OCI-LY7 (cell line): ENCODE results near the gene UGT1A6. TPM values are rescaled to one million over a fixed set of nuclear protein-coding genes. Genes with fewer than 3 reads are reported as not detected.

Experiments used
- BruUV-seq: library from RNA; stranded (reverse); fragments of 400-500 nt; replicated peaks from 2 replicates; lab custom pipeline; 2021; lab: Mats Ljungman, UMichigan
- CTCF ChIA-PET: fragments of 300-600 bp; sonication (Branson Sonifier 250); formaldehyde crosslinking; loops from one replicate; lab custom pipeline; 2022; ENCODE audit warnings: antibody characterized with exemption; ENCODE audit not compliant: unreplicated experiment; lab: Charles Lee
- POLR2A ChIA-PET: fragments of 300-600 bp; sonication (Branson Sonifier 250); formaldehyde crosslinking; loops from one replicate; lab custom pipeline; 2022; ENCODE audit warnings: antibody characterized with exemption; lab: Charles Lee
- DNase-seq: peaks from one replicate; pipeline ENCODE4 v3.0.0-alpha.2; 2015; ENCODE audit warnings: low spot score
- H2AFZ ChIP-seq: fragments of 200-600 bp; sonication (generic), shearing (Covaris generic); 2 replicates; pipeline ENCODE4 v1.6.1; 2014; ENCODE audit warnings: mild to moderate bottlenecking, antibody characterized with exemption, low read length, moderate library complexity
- H3K27ac ChIP-seq: fragments of 200-600 bp; sonication (generic); 2 replicates; pipeline ENCODE4 v1.5.1; 2014; ENCODE audit warnings: mixed run types, low read depth, mild to moderate bottlenecking, moderate library complexity, low read length, inconsistent platforms; ENCODE audit not compliant: poor library complexity, severe bottlenecking
- H3K36me3 ChIP-seq: fragments of 200-600 bp; sonication (generic); 2 replicates; pipeline ENCODE4 v1.6.1; 2014; ENCODE audit warnings: mild to moderate bottlenecking, antibody characterized with exemption, low read length, moderate library complexity, mixed read lengths; ENCODE audit not compliant: insufficient read depth
- H3K4me1 ChIP-seq: fragments of 200-600 bp; sonication (generic); 2 replicates; pipeline ENCODE4 v1.5.1; 2014; ENCODE audit warnings: mild to moderate bottlenecking, low read length; ENCODE audit not compliant: insufficient read depth, poor library complexity, severe bottlenecking
- H3K4me2 ChIP-seq: fragments of 200-600 bp; sonication (generic); 2 replicates; pipeline ENCODE4 v1.6.1; 2014; ENCODE audit warnings: mild to moderate bottlenecking, low read length
- H3K4me3 ChIP-seq: fragments of 200-600 bp; sonication (generic); 2 replicates; pipeline ENCODE4 v1.5.1; 2014; ENCODE audit warnings: mild to moderate bottlenecking, low read depth, low read length; ENCODE audit not compliant: poor library complexity, severe bottlenecking
- H3K79me2 ChIP-seq: fragments of 200-600 bp; sonication (generic); 2 replicates; pipeline ENCODE4 v1.6.1; 2016; ENCODE audit warnings: low read depth, mild to moderate bottlenecking, low read length, moderate library complexity, mixed read lengths; ENCODE audit not compliant: insufficient read depth
- H3K9me2 ChIP-seq: fragments of 200-600 bp; sonication (generic); 2 replicates; pipeline ENCODE4 v1.6.1; 2016; ENCODE audit warnings: mild to moderate bottlenecking, low read length, mixed read lengths; ENCODE audit not compliant: insufficient read depth
- H3K9me3 ChIP-seq: fragments of 200-600 bp; sonication (generic); 2 replicates; pipeline ENCODE4 v1.6.1; 2014; ENCODE audit warnings: mild to moderate bottlenecking, mixed run types, low read length, mixed read lengths
- H4K20me1 ChIP-seq: fragments of 200-600 bp; sonication (generic); 2 replicates; pipeline ENCODE4 v1.6.1; 2014; ENCODE audit warnings: mild to moderate bottlenecking, antibody characterized with exemption, low read length, moderate library complexity, mixed read lengths; ENCODE audit not compliant: insufficient read depth
- CTCF ChIP-seq: fragments of 200-600 bp; sonication (generic); conservative IDR thresholded peaks from 2 replicates; pipeline ENCODE4 v1.5.1; 2014; ENCODE audit warnings: mild to moderate bottlenecking, antibody characterized with exemption, low read length, moderate library complexity, mixed read lengths
- EZH2phosphoT487 ChIP-seq: fragments of 200-600 bp; sonication (generic); IDR thresholded peaks from 2 replicates; pipeline ENCODE4 v1.6.1; 2018; ENCODE audit warnings: low read depth, borderline replicate concordance, mild to moderate bottlenecking, mixed run types, antibody characterized with exemption, low read length, moderate library complexity, mixed read lengths
- intact Hi-C: fragments of 100-400 bp; cut with micrococcal nuclease; formaldehyde crosslinking; loops from one replicate; pipeline ENCODE4 v1.10.0; 2022; ENCODE audit not compliant: unreplicated experiment
- total RNA-seq, 2 experiments: library from RNA; depleted of rRNA in 1 of 2; stranded (reverse); fragments of >200 nt in 1 of 2; shearing (Covaris generic) in 1 of 2; gene quantifications; 2 replicates each; pipeline ENCODE4 v1.2.3, GENCODE V29; 2014 to 2022

UGT1A6 gene
- total RNA-seq, 2 experiments from 2014 or later: not detected

- intact Hi-C loops: loop anchor here (5.0 kb wide), 1 partner anchor 120 kb away; no protein-coding TSS in a partner anchor
These were observed 20.0 kb downstream of the UGT1A6 start, which contains the start of gene UGT1A5 for GRCh38 chr2:233712611-233713261. UGT1A5 (plus strand) TSS chr2:233712907; CDS start chr2:233712992, 85 bp downstream.

GRCh38 chr2:233713262-233713615, 20.5 kb downstream of the UGT1A6 start:
- no peaks in the 10 kb centered on the region for H3K4me1 ChIP-seq
- no TSS peak for BruUV-seq
- no peaks in the 10 kb centered on the region for H3K79me2 ChIP-seq
- H3K27ac ChIP-seq: no peak overlapping the region
- H3K36me3 ChIP-seq: no peaks in the 10 kb centered on the region
- H3K9me2 ChIP-seq: no peaks in the 10 kb centered on the region
- no peaks in the 10 kb centered on the region for H3K9me3 ChIP-seq
- no peaks in the 10 kb centered on the region for H4K20me1 ChIP-seq
- ChIA-PET CTCF (no interaction called here), POLR2A (no interaction called here)
- no peak overlapping the region for H3K4me3 ChIP-seq
- no peak for TF ChIP-seq CTCF
- no peak for TF ChIP-seq EZH2phosphoT487
- H3K4me2 ChIP-seq: no peak overlapping the region
- DNase-seq: no peak
- intact Hi-C loops: loop anchor here (5.0 kb wide), 1 partner anchor 119 kb away; no protein-coding TSS in a partner anchor
- H2AFZ ChIP-seq: no peak overlapping the region

More at GRCh38 chr2:233712611-233713261, 20.0 kb downstream of the UGT1A6 start, which contains the start of gene UGT1A5:
- ChIA-PET POLR2A (no interaction called here), CTCF (no interaction called here)
- no peak within 1 kb of the TSS for H3K4me2 ChIP-seq
- no peaks in the 10 kb centered on the region for H3K36me3 ChIP-seq
- H3K9me3 ChIP-seq: no peaks in the 10 kb centered on the region
- no peak within 1 kb of the TSS for H3K4me3 ChIP-seq
- no peaks in the 10 kb centered on the region for H3K79me2 ChIP-seq
- TF ChIP-seq CTCF (no peak), EZH2phosphoT487 (no peak)
- no peak within 1 kb of the TSS for H2AFZ ChIP-seq
- no peak within 1 kb of the TSS for H3K27ac ChIP-seq
- H4K20me1 ChIP-seq: no peaks in the 10 kb centered on the region
- no peak for DNase-seq
- BruUV-seq: no TSS peak
- H3K4me1 ChIP-seq: no peaks in the 10 kb centered on the region
- no peaks in the 10 kb centered on the region for H3K9me2 ChIP-seq

- ChIA-PET CTCF (no interaction called here), POLR2A (no interaction called here)
- no peaks in the 10 kb centered on the region for H3K9me2 ChIP-seq
- H3K4me1 ChIP-seq: no peaks in the 10 kb centered on the region
- H2AFZ ChIP-seq: no peak overlapping the region
- BruUV-seq: no TSS peak
- H3K9me3 ChIP-seq: no peaks in the 10 kb centered on the region
- no peaks in the 10 kb centered on the region for H3K36me3 ChIP-seq
- no peak for DNase-seq
- no peaks in the 10 kb centered on the region for H4K20me1 ChIP-seq
- H3K79me2 ChIP-seq: no peaks in the 10 kb centered on the region
- intact Hi-C loops: loop anchor here (5.0 kb wide), 1 partner anchor 118 kb away; no protein-coding TSS in a partner anchor
- TF ChIP-seq EZH2phosphoT487: no peak
- TF ChIP-seq CTCF: no peak
- no peak overlapping the region for H3K4me3 ChIP-seq
- no peak overlapping the region for H3K27ac ChIP-seq
- no peak overlapping the region for H3K4me2 ChIP-seq
These were observed 21.4 kb downstream of the UGT1A6 start for GRCh38 chr2:233714121-233714520.
